G401.6 (cell line): ENCODE measurements around the gene WNT1.

Experiments used
- FAIRE-seq: peaks from 2 replicates; lab custom pipeline; 2012; peaks lifted over from hg19 to GRCh38; lab: Jason Lieb, UNC

The WNT1 gene

GRCh38 chr12:48961801-48962200, 16.3 kb upstream of the WNT1 start:
- no peak for FAIRE-seq

- no peak for FAIRE-seq
Observed at GRCh38 chr12:48965298-48965838, 12.8 kb upstream of the WNT1 start.

- FAIRE-seq = no peak
Observed at GRCh38 chr12:48966177-48966895, 11.8 kb upstream of the WNT1 start.

- no peak for FAIRE-seq
Observed at GRCh38 chr12:48967991-48968390, 10.1 kb upstream of the WNT1 start.

GRCh38 chr12:48968467-48968866, 9.7 kb upstream of the WNT1 start:
- FAIRE-seq = no peak

- FAIRE-seq = no peak
Observed at GRCh38 chr12:48969160-48969771, 8.9 kb upstream of the WNT1 start.

- FAIRE-seq = no peak
Observed at GRCh38 chr12:48969833-48970701, 8.1 kb upstream of the WNT1 start.

- FAIRE-seq = no peak
Observed at GRCh38 chr12:48970702-48971334, 7.3 kb upstream of the WNT1 start.

- no peak for FAIRE-seq
Observed at GRCh38 chr12:48972213-48972951, 5.7 kb upstream of the WNT1 start.

- FAIRE-seq = no peak
Observed at GRCh38 chr12:48972952-48973483, 5.1 kb upstream of the WNT1 start.

GRCh38 chr12:48973531-48973930, 4.6 kb upstream of the WNT1 start:
- FAIRE-seq = no peak

GRCh38 chr12:48973941-48974673, 4.0 kb upstream of the WNT1 start:
- no peak for FAIRE-seq

- FAIRE-seq = no peak
Observed at GRCh38 chr12:48977290-48978281, 536 bp upstream of the WNT1 start.

GRCh38 chr12:48978741-48979601, 849 bp downstream of the WNT1 start:
- no peak for FAIRE-seq

- FAIRE-seq = no peak
Observed at GRCh38 chr12:48979602-48980388, 1.7 kb downstream of the WNT1 start.

- FAIRE-seq = no peak
Observed at GRCh38 chr12:48980389-48980952, 2.3 kb downstream of the WNT1 start.
